Sigmoid colon (tissue), 4 donors: Measurements from ENCODE around the gene DLG1.

Source experiments
- CTCF ChIP-seq, 4 experiments: fragments of 450-650 bp in 3 of 4; fragments of 200-600 bp in 1 of 4; IDR thresholded peaks; one replicate each; pipeline ENCODE4 v1.5.1; 2016 to 2019; ENCODE audit warnings: antibody characterized with exemption in 4 of 4, mild to moderate bottlenecking in 3 of 4, moderate library complexity in 2 of 4
- POLR2AphosphoS5 ChIP-seq, 4 donors: sonication (generic); formaldehyde crosslinking; IDR thresholded peaks; one replicate each; pipeline ENCODE4 v1.6.1; 2017; ENCODE audit warnings: antibody characterized with exemption in 4 of 4

- TF ChIP-seq POLR2AphosphoS5 (IDR thresholded peaks at IDR 0.05) (no peak), CTCF (IDR thresholded peaks at IDR 0.05) (no peak)
These were observed 262.8 kb downstream of the DLG1 start for GRCh38 chr3:197035577-197035976.
